Fibroblast of peridontal ligament (primary cell): ENCODE measurements around the gene CD68.
A peak's percentile ranks its signal among the peaks of the same experiment; 100 is the strongest.

Experiments used
- DNase-seq: peaks from one replicate; pipeline ENCODE4 v3.0.0-alpha.2; 2010; ENCODE audit errors: extremely low read depth

The CD68 gene, protein sequence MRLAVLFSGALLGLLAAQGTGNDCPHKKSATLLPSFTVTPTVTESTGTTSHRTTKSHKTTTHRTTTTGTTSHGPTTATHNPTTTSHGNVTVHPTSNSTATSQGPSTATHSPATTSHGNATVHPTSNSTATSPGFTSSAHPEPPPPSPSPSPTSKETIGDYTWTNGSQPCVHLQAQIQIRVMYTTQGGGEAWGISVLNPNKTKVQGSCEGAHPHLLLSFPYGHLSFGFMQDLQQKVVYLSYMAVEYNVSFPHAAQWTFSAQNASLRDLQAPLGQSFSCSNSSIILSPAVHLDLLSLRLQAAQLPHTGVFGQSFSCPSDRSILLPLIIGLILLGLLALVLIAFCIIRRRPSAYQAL

DNA sequence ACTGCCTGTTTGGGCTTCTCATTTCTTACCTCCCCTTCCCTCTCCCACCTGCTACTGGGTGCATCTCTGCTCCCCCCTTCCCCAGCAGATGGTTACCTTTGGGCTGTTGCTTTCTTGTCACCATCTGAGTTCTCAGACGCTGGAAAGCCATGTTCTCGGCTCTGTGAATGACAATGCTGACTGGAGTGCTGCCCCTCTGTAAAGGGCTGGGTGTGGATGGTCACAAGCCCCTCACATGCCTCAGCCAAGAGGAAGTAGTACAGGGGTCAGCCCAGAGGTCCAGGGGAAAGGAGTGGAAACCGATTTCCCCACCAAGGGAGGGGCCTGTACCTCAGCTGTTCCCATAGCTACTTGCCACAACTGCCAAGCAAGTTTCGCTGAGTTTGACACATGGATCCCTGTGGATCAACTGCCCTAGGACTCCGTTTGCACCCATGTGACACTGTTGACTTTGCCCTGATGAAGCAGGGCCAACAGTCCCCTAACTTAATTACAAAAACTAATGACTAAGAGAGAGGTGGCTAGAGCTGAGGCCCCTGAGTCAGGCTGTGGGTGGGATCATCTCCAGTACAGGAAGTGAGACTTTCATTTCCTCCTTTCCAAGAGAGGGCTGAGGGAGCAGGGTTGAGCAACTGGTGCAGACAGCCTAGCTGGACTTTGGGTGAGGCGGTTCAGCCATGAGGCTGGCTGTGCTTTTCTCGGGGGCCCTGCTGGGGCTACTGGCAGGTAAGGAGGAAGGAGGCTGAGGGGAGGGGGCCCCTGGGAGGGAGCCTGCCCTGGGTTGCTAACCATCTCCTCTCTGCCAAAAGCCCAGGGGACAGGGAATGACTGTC is at the start of gene CD68:
Gene CD68 (plus strand): TSS at position 638 of the 833 bp plus-strand sequence. CDS start 40 bp downstream, at position 678.
- peak; percentile 79 for DNase-seq

DNA sequence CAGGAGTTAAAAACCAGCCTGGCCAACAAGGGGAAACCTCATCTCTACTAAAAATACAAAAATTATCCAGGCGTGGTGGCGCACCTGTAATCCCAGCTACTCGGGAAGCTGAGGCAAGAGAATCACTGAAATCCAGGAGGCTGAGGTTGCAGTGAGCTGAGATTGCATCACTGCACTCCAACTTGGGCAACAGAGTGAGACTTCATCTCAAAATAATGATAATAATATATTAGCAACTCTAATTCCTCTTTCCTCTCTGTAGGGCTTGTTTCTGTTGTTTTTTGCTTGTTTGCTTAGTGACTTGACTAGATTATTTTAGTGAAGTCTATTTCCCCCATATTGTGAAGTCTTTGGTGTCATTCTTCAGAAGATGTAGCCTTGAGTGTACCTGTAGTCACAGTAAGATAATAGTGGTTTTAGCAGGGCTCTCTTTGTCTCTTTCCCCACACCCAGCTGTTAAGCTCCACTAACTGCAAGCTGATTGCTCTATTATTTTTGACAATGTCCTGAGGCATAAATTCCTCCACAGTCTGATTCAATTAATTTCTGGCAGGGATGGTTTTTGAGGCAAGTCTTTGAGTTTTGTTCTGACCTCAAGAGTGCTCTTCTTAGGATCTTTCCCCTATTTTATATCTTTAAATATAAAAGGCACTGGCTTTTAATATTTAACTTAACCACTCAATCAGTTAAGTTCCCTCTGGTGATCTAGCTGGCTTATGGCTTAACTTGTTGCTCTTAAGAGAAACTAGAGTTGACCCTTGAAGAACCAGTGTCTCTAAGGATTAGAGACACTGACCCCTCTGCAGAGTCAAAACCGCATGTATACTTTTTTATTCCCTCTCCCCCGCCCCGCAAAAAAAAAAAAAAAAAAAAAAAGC is 49.2 kb upstream of the CD68 start:
- no peak for DNase-seq

DNA sequence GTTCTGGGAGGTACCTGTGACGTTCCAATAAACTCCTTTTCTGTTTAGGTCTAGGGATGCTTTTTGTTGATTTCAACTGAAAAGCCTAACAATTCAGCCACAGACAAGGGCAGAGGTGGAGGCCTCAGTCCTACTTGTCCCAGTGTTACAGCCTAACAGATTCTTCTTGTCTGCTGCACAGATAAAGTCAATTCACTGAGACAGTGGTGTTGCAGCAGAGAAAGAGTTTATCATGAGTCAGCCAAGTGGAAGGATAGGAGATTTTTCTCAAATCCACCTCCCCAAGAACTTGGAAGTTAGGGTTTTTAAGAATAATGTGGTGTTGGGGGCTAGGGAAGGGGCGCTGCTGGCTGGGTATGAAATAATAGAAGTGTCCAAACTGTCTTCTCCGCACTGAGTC is 41.4 kb upstream of the CD68 start:
- no peak for DNase-seq

DNA sequence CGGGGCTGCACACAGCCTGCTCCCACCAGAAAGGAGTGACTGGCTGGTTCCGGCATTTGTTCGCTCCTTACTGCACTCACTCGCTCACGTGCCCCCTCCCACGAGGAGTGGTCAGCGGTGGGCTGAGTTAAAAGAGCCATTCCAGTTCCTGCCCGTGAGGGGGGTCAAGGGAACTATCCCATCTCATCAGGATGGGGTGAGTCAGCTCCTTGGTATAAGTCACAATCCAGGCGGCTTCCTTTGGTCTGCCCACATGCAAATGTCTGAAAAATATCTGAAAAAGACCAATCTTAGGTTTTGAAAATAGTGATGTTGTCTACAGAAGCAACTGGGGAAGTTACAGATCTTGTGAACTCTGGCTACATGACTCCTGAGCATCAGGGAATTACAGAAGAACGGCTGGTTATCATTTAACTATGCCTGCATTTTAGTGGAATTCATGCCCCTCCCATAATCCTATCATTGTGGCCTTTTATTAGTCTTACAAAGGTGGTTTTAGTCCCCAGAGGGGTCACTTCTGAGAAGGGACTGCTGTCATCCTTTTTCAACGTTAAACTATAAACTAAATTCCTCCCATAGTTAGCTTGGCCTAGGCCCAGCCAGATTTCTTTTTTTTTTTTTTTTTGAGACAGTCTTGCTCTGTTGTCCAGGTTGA is 40.4 kb upstream of the CD68 start:
- DNase-seq: no peak

DNA sequence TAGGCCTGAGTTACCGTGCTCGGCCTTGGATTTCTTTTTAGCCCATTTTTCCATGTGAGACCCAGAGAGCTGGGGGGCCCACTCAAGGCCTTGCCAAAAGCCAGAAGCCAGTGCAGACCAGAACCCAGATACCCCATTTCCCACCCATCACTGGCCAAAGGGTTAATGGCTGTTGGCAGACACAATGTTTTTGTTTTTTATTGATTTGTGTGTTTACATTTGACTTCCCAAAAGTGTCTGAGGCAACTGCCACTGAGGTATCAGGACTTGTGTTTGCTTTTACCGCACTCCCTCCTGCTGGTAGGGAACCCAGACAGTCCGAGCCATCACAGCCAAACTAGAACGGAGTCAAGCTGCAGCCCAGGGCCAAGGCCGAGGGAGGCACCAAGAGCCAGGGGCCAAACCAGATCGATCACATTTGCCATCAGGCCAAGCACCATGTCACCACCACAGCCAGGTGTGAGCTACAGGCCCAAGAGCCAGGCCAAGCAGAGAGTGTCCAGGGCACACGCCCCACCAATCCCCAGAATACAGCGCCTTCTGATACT is 38.3 kb upstream of the CD68 start:
- DNase-seq: no peak

DNA sequence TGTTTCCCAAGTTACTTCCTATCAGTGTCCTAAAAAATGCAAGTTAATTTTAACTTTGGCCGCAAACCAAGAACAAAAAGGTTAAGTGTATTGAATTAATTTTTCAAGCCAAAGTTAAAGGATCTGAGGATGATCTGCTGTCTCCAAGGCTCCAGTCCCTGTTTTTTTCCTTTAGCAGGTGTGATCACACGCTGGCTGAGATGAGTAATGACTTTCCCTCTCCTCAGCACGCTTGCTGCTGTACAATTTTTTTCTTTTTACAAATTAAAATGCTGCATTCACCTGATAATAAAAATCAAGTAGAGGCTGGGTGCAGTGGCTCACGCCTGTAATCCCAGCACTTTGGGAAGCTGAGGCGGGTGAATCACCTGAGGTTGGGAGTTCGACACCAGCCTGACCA is 34.5 kb upstream of the CD68 start:
- DNase-seq: no peak

DNA sequence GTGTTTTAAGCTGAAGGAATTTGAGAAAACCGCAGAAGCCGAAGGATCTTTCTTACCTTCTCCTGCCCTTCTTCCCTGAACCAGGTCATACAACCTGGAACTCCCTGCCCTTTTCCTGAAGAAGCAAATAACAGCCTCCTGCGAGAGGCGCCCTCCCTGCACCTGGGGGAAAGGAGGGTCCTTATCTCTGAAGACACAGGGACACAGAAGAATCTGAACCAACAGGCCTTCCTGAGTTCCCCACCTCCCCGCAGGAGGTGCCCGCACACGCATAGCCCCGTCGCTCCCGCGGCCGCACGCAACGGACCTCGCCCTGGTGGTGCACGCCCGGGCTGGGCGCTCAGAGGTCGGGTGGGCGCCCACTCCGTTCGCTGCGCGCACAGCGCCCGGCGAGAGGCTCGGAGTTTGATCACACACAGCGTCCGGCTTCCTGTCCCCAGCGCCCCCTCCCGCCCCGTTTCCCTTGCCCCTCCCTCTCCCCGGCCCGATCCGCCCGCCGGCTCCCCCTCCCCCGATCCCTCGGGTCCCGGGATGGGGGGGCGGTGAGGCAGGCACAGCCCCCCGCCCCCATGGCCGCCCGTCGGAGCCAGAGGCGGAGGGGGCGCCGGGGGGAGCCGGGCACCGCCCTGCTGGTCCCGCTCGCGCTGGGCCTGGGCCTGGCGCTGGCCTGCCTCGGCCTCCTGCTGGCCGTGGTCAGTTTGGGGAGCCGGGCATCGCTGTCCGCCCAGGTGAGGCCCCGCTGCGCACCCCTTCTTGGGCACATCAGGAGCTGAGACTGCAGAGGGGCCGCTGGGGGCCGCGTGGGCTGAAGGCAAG is 30.6 kb upstream of the CD68 start, which contains the start of gene TNFSF12:
Gene TNFSF12 (plus strand): TSS at position 474 of the 816 bp plus-strand sequence. CDS start 96 bp downstream, at position 570.
- peak; percentile 17 for DNase-seq

DNA sequence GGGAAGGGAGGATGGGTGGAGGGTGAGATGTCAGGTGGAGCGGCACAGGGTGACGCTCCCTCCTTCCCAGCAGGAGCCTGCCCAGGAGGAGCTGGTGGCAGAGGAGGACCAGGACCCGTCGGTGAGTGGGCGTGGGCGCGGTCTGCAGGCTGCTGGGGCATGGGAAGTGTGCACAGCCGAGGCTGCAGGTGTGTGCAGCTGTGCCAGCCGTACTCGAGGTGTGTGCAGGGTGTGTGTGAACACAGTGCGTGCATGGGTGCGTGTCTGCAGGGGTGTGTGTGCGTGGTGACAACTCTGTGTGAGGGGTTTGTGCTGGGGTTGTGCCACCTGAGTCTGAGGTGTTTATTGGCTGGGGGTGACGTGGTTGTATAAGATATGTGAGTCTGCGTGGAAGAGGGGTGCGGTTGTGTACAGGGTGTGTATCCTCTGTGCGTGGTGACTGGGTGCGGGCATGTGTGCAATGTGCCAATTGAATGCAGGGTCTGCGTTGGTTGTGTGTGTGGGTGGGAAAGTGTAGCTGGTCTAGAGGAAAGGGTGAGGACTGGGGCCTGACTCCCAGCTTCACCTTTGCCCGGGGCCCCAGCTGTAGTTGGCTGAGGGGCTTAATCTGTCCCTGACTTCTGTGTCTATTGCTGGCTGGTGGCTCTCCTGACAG is 29.9 kb upstream of the CD68 start:
- no peak for DNase-seq

DNA sequence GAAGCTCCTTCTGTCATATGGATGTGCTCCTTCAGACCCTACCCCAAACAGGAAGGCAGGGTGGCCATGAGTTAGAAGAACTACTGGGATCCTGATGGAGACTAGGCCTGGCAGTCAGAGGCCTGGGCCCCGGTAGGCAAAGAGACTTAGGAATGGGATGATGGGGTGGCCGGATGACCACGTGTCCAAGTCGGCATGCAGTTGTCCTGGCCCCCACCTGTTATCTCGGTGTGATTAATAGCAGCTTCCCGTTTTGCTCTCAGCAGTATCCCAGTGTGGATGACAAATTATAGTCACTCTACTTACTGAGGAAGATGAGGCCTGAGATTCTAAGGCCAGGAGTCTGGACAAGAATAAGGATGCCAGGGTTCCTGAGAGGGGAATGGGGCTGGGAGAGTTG is 29.1 kb upstream of the CD68 start:
- no peak for DNase-seq

DNA sequence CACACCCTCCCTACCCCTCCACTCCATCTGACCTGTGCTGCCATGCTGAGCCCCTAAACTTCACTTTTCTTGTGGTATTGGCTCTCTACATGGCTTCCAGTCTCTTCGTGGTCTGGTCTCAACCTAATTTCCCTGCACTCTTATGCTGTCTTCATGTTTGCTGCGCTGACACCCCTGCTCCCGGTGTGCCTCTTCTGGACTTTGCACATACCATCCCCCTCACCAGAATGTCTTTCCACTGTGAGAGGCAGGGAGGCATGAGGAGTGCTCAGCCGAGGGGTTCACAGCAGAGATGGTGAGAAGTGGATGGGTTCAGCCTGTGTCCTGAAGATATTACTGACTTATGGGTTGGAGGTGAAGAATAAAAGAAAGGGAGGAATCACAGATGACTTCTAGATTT is 28.0 kb upstream of the CD68 start:
- DNase-seq: no peak

DNA sequence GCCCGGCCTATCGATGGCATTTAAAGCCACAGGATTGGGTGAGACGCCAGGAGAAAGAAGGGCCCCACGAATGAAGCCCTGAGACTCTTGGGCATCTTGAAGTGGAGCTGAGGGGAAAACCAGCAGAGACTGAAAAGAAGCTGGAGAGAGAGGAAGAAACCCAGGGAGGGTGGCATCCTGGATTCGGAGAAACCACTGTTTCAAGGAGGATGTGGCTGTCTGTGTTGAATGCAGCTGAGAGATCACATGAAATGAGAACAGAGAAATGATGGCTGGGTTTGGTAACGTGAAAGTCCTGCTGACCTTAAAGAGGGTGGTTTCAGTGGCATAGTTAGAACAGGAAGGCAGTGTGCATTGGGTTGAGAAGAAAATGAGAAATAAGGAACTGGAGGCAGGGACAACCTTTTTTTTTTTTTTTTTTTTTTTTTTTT is 26.8 kb upstream of the CD68 start:
- no peak for DNase-seq

DNA sequence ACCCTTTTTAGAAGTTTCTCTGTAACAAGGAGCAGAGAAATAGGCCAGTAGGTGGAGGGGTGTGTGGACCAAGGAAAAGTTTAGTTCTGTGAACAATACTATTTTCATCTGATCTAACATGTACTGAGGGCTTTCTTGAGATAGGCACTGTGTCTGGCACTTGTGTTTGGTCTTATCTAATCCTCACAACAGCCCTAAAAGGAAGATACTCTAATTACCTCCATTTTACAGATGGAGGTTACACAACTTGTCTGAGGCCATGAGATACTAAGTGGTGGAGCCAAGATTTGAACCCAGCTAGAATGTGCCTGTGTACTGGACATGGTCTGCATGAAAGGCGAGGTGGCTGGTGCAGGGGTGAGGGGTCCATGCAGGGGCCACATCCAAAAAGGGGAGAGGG is 26.1 kb upstream of the CD68 start:
- no peak for DNase-seq

DNA sequence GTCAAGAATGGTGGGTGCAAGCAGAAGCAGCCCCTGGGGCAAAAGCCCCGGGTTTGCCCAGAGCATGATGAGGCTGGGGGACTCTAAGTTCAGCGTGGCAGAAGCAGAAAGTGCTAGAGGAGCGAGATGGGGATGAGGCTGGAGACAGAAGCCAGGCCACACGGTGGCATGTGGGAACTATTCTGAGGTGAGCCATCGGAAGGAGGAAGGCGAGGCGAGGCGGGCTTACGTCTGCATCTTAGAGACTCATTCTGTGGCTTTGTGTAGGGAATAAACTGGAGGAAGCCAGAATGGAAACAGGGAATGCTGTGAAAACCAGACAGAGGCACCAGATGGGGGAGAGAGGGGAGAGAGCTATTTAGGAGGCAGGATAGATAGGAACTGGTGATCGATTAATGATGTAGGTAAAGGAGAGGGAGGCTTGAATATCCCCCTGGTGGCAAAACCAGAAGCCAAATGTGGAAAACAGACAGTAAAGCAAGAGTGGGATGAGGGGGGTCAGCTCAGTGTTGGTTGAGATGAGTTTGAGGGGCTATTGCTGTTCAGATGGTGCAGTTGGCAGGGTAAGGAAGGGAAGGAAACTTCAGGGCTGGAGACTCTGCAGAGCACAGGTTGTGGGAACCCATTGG is 24.0 kb upstream of the CD68 start:
- DNase-seq: no peak

DNA sequence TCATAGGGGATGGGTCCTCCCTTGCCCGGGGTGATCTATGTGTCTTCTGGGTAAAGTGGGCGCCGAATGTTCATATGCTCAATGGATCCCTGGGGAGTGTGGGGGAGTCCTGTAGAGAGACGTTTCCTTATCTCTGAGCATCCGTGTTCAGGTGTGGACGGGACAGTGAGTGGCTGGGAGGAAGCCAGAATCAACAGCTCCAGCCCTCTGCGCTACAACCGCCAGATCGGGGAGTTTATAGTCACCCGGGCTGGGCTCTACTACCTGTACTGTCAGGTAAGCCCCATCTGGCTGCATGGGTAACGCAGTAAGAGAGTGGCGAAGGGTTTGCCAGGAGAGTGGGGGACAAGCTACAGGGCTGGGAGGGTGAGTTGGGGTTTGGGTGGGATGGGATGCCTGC is 22.8 kb upstream of the CD68 start:
- DNase-seq: no peak

DNA sequence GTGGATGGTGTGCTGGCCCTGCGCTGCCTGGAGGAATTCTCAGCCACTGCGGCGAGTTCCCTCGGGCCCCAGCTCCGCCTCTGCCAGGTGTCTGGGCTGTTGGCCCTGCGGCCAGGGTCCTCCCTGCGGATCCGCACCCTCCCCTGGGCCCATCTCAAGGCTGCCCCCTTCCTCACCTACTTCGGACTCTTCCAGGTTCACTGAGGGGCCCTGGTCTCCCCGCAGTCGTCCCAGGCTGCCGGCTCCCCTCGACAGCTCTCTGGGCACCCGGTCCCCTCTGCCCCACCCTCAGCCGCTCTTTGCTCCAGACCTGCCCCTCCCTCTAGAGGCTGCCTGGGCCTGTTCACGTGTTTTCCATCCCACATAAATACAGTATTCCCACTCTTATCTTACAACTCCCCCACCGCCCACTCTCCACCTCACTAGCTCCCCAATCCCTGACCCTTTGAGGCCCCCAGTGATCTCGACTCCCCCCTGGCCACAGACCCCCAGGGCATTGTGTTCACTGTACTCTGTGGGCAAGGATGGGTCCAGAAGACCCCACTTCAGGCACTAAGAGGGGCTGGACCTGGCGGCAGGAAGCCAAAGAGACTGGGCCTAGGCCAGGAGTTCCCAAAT is 22.2 kb upstream of the CD68 start:
- no peak for DNase-seq

DNA sequence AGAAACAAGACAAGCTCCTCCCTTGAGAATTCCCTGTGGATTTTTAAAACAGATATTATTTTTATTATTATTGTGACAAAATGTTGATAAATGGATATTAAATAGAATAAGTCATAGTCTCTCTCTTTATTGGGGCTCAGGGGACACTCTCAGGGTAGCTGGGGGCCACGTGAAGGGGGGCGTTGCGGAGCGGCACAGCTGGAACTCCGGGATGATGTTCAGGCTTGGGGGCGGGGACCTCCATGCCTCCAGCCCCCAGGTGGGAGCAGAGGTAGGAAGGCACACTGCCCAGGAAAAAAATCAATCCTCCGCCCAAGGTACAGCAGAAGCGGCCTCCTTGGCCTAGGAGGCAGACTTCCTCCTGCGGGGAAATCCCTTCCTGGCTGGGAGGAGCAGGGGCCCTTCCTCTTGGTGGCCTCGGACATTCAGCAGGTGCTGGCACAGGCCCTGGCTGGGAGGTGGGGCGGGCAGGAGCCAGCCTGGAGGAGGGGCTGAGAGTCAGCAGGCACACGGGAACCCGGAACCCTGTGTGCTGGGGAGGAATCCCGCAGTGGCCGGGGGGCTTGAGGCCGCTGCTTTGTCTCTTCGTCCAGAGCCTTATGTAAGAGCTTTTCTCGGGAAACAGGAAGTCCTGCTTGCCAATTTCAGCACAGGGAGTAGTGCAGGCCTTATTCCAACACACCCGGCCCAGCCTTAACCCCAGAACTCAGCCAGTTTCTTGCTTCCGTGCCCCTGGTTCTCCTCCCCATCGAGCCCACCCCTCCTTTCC is 21.5 kb upstream of the CD68 start:
- peak; percentile 70 for DNase-seq

DNA sequence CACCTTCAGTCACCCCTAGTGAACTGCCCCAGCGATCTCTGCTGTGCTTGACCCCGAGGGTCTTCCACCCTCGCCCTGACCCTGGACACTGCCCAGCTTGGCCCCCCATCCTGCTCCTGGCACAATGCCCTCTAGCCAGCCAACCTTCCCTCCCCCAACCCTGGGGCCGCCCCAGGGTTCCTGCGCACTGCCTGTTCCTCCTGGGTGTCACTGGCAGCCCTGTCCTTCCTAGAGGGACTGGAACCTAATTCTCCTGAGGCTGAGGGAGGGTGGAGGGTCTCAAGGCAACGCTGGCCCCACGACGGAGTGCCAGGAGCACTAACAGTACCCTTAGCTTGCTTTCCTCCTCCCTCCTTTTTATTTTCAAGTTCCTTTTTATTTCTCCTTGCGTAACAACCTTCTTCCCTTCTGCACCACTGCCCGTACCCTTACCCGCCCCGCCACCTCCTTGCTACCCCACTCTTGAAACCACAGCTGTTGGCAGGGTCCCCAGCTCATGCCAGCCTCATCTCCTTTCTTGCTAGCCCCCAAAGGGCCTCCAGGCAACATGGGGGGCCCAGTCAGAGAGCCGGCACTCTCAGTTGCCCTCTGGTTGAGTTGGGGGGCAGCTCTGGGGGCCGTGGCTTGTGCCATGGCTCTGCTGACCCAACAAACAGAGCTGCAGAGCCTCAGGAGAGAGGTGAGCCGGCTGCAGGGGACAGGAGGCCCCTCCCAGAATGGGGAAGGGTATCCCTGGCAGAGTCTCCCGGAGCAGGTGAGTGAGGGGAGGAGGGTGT is 20.7 kb upstream of the CD68 start, which contains the start of gene TNFSF13:
Gene TNFSF13 (plus strand): TSS at position 207 of the 776 bp plus-strand sequence. CDS start 290 bp downstream, at position 497.
- DNase-seq: no peak
